Adrenal gland (tissue), 12 donors: ENCODE measurements around the gene MTF1. TPM values are rescaled to one million over a fixed set of nuclear protein-coding genes. Genes with fewer than 3 reads are reported as not detected.

Experiments
- DNase-seq, 7 donors: peaks; one replicate each; pipeline ENCODE4 v3.0.0-alpha.2; 2019 to 2020
- H3K27ac ChIP-seq, 5 donors: fragments of 200-600 bp; sonication (generic) in 4 of 5; 1 replicate in 3 of 5; 2 replicates in 2 of 5; pipeline versions ENCODE4 v1.5.1 to v1.8.0; 2016 to 2020; ENCODE audit warnings: mild to moderate bottlenecking in 1 of 5
- H3K27me3 ChIP-seq: fragments of 200-600 bp; 2 replicates; pipeline ENCODE4 v1.8.0; 2021
- H3K36me3 ChIP-seq, 2 donors: fragments of 200-600 bp; replicated peaks in 1 of 2; 1 replicate in 1 of 2; 2 replicates in 1 of 2; pipeline versions ENCODE4 v1.5.1 to v1.8.0; 2018 to 2022
- H3K4me1 ChIP-seq, 2 donors: fragments of 200-600 bp; replicated peaks in 1 of 2; 1 replicate in 1 of 2; 2 replicates in 1 of 2; pipeline versions ENCODE4 v1.5.1 to v1.8.0; 2018 to 2021
- H3K4me3 ChIP-seq, 4 donors: fragments of 200-600 bp; sonication (generic) in 3 of 4; one replicate each; pipeline ENCODE4 v1.5.1; 2016 to 2018
- H3K9me3 ChIP-seq, 3 donors: fragments of 200-600 bp; sonication (generic) in 1 of 3; replicated peaks in 1 of 3; 1 replicate in 2 of 3; 2 replicates in 1 of 3; pipeline versions ENCODE4 v1.5.1 to v1.8.0; 2016 to 2021
- CTCF ChIP-seq, 6 experiments: fragments of 450-650 bp in 4 of 6; fragments of 200-600 bp in 2 of 6; sonication (generic) in 1 of 6; IDR thresholded peaks; 1 replicate in 5 of 6; 2 replicates in 1 of 6; pipeline versions ENCODE4 v1.5.1 to v1.8.0; 2016 to 2021; ENCODE audit warnings: antibody characterized with exemption in 6 of 6, mild to moderate bottlenecking in 2 of 6, moderate library complexity in 1 of 6
- POLR2A ChIP-seq, 2 donors: fragments of 450-650 bp; IDR thresholded peaks; one replicate each; pipeline ENCODE4 v1.6.1; 2017; ENCODE audit warnings: antibody characterized with exemption in 2 of 2, mild to moderate bottlenecking in 2 of 2, moderate library complexity in 1 of 2
- WGBS, 4 donors: extraction: QIAGEN DNeasy Blood & Tissue Kit in 2 of 4; methylation state at CpG; one replicate each; pipeline versions ENCODE4 v1.1.5 to v1.1.7; 2013 to 2017; 5-methylcytosine and 5-hydroxymethylcytosine counted together
- intact Hi-C, 2 donors: fragments of 100-400 bp; cut with DNase I; formaldehyde crosslinking; loops; one replicate each; pipeline versions ENCODE4 v1.14.1 to v1.15.0; 2022 to 2023
- polyA plus RNA-seq, 3 donors: library from polyadenylated mRNA; stranded (reverse); fragments of 200-250 nt in 2 of 3; fragments of 350-450 nt in 1 of 3; fragmentation: Illumina TruSeq in 1 of 3; extraction: RNeasy Lipid Tissue Mini Kit (QIAGEN cat#74804) in 1 of 3; gene quantifications; one replicate each; pipeline ENCODE4 v1.2.3, GENCODE V29; 2013 to 2014
- total RNA-seq, 9 donors: library from RNA; depleted of rRNA in 4 of 9; stranded (reverse); fragments of >200 nt in 4 of 9; fragments of 120-200 nt in 1 of 9; fragmentation: NEBNext Ultra II Directional in 1 of 9; extraction: Animal tissue kit (Norgen Biotek cat#: 25700) in 1 of 9; gene quantifications; one replicate each; pipeline versions ENCODE4 v1.1.0 to v1.2.4, GENCODE V29; 2013 to 2023
- donor health status: healthy with polysubstance abuse.
- donor health status: Bipolar disorder and iron deficiency.
- donor health status: DM: yes; HTN: yes; CAD: no.
- donor health status: DM: no; HTN: no; CAD: no.
- donor health status: DM: no; HTN: no; CAD: no.
- donor health status: DM: yes; HTN: yes; CAD: no.

MTF1 gene
- total and polyA plus RNA-seq, 12 donors = 1.4 to 28.0 (median 5.7) TPM

- TF ChIP-seq CTCF (IDR thresholded peaks at IDR 0.05) = no peak
- no peak for TF ChIP-seq POLR2A (IDR thresholded peaks at IDR 0.05)
- peaks cover 0 to 43% of the 10 kb centered on the region in 2 donors for H3K36me3 ChIP-seq
Measured at GRCh38 chr1:37858931-37859506, 373 bp downstream of the MTF1 start.

DNA sequence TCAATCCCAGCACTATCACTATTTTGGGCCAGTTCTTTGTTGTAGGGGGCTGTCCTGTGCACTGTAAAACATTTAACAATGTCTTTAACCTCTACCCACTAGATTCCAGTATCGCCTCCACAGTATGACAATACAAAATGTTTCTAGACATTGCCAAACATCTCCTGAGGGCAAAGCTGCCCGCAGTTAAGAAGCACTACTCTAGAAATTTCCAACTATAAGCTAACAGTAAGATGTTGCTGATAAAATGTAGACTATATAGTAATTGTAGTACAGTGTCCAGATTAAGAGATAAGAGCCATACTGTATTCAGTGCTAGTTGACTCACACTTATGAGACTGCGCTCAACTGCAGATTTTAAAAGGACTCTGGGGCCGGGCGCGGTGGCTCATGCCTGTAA is 5.0 kb downstream of the MTF1 start:
- H3K4me1 ChIP-seq = peaks cover 12 to 62% of the 10 kb centered on the region in 2 donors
- H3K4me3 ChIP-seq = no peak overlapping the region
- H3K27me3 ChIP-seq = no peaks in the 10 kb centered on the region
- intact Hi-C loops = no loop called here
- H3K27ac ChIP-seq = no peak overlapping the region
- H3K9me3 ChIP-seq = no peaks in the 10 kb centered on the region
- H3K36me3 ChIP-seq = peaks cover 0 to 17% of the 10 kb centered on the region in 2 donors
- no peak for DNase-seq
- no peak for TF ChIP-seq CTCF (IDR thresholded peaks at IDR 0.05)
- no peak for TF ChIP-seq POLR2A (IDR thresholded peaks at IDR 0.05)
- 95 to 98% (median 97%) methylated on average over 4 to 6 of the region's 6 CpGs for WGBS, 4 donors

More at GRCh38 chr1:37858931-37859506, 373 bp downstream of the MTF1 start:
- no peaks in the 10 kb centered on the region for H3K27me3 ChIP-seq
- H3K4me1 ChIP-seq = peaks cover 9 to 32% of the 10 kb centered on the region in 2 donors
- H3K4me3 ChIP-seq = peak overlapping the region; percentile 55 to 98 (median 82)
- intact Hi-C loops = loop anchor here in 1 of 2 donors (5.0 kb wide), 1 partner anchor 47 kb away; no protein-coding TSS in a partner anchor
- H3K27ac ChIP-seq = peak overlapping the region; percentile 53 to 87 (median 83)
- 1 to 2% (median 2%) methylated on average over 15 to 21 of the region's 21 CpGs for WGBS, 4 donors
- no peaks in the 10 kb centered on the region for H3K9me3 ChIP-seq
- peak in 1 of 7 donors; percentile 16 for DNase-seq

DNA sequence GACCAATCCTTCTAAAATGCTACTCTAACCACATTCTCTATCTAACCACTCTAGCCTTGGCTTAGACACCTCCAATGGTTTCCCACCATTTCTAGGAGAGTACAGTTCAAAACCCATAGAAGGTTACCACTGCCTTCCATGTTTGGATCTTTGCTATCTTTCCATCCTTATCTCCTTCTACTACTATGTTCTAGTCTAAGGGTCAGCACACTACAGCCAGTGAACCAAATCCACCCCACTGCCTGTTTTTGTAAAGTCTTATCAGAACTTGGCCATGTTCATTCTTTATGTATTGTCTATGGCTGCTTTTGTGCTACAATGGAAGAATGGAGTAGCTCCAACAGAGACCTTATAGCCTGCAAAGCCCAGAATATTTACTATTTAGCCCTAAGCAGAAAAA is 6.2 kb downstream of the MTF1 start:
- no peaks in the 10 kb centered on the region for H3K27me3 ChIP-seq
- intact Hi-C loops = no loop called here
- peaks cover 0 to 17% of the 10 kb centered on the region in 2 donors for H3K36me3 ChIP-seq
- no peaks in the 10 kb centered on the region for H3K9me3 ChIP-seq
- no peak overlapping the region for H3K27ac ChIP-seq
- no peak for TF ChIP-seq CTCF (IDR thresholded peaks at IDR 0.05)
- no peak for TF ChIP-seq POLR2A (IDR thresholded peaks at IDR 0.05)
- H3K4me1 ChIP-seq = peaks cover 4 to 61% of the 10 kb centered on the region in 2 donors
- no peak overlapping the region for H3K4me3 ChIP-seq
- DNase-seq = no peak

DNA sequence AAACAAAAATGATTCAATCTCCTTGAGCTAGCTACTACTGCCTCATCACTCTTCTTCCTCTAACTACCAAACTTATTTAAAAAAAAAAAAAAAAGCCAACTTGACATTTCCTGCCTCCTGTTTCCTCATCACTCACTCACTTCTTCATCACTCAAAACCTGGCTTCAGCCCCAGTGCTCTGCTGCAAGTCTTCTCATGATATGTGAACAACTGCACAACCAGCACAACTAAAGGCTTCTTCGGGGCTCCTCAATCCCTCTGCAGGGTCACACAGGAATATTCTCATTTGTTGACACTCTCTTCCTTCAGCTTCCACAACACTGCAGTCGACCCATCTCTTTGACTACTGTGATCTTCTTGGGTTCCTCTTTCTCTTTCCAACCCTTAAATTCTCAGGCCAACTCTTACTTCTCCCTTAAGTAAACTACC is 7.6 kb downstream of the MTF1 start:
- intact Hi-C loops = no loop called here
- 79 to 87% (median 82%) methylated on average over 2 of the region's 2 CpGs for WGBS, 4 donors
- no peak overlapping the region for H3K27ac ChIP-seq

DNA sequence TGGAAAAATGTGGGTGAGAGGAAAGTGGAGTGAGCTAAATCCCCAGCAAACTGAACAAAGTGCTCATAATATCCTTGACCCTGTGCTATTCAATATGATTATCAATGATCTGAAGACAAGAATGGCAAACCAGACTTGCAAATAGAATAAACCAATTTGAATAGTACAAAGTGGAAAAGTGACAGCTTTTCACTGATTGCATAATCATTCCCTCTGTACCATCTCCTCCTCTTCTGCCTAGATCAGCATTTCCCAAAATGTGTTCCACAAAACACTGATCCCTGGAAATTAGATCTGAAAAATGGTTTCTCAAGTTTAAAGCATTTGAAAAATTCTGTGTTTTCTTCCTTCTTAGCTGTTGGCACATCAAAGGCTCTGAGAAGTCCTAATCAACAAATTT is 8.1 kb downstream of the MTF1 start:
- Histone ChIP-seq H3K36me3 (peaks cover 0 to 5% of the 10 kb centered on the region in 2 donors), H3K9me3 (no peaks in the 10 kb centered on the region), H3K27ac (peak overlapping the region in 3 of 5 donors; percentile 19 to 44 (median 29)), H3K27me3 (no peaks in the 10 kb centered on the region), H3K4me1 (peaks cover 3 to 51% of the 10 kb centered on the region in 2 donors), H3K4me3 (no peak overlapping the region)
- intact Hi-C loops = no loop called here
- no peak for DNase-seq
- no peak for TF ChIP-seq CTCF (IDR thresholded peaks at IDR 0.05)
- no peak for TF ChIP-seq POLR2A (IDR thresholded peaks at IDR 0.05)

More for the DNA sequence above, 7.6 kb downstream of the MTF1 start:
- no peaks in the 10 kb centered on the region for H3K9me3 ChIP-seq
- peaks cover 3 to 57% of the 10 kb centered on the region in 2 donors for H3K4me1 ChIP-seq
- H3K27me3 ChIP-seq = no peaks in the 10 kb centered on the region
- peaks cover 0 to 11% of the 10 kb centered on the region in 2 donors for H3K36me3 ChIP-seq
- no peak for TF ChIP-seq POLR2A (IDR thresholded peaks at IDR 0.05)
- H3K4me3 ChIP-seq = no peak overlapping the region
- peak in 1 of 7 donors; percentile 19 for DNase-seq
